DOHH2 (cell line): Measurements from ENCODE around the gene MFF.

Experiments used
- H3F3A ChIP-seq: fragments of 200-600 bp; sonication (generic), shearing (Covaris generic); 2 replicates; pipeline ENCODE4 v1.6.0; 2016; ENCODE audit warnings: antibody characterized with exemption, mild to moderate bottlenecking; ENCODE audit not compliant: control insufficient read depth, insufficient read depth
- H3K27ac ChIP-seq: fragments of 200-600 bp; sonication (generic); 2 replicates; pipeline ENCODE4 v1.5.1; 2014; ENCODE audit warnings: low read depth, mild to moderate bottlenecking, low read length, moderate library complexity
- H3K27me3 ChIP-seq: fragments of 200-600 bp; sonication (generic); 2 replicates; pipeline ENCODE4 v1.6.1; 2014; ENCODE audit warnings: mild to moderate bottlenecking, low read length, mixed read lengths; ENCODE audit not compliant: control insufficient read depth
- H3K36me3 ChIP-seq: fragments of 200-600 bp; sonication (generic); 2 replicates; pipeline ENCODE4 v1.6.1; 2014; ENCODE audit warnings: mild to moderate bottlenecking, low read length, moderate library complexity, mixed read lengths; ENCODE audit not compliant: control insufficient read depth
- H3K4me1 ChIP-seq: fragments of 200-600 bp; sonication (generic); 2 replicates; pipeline ENCODE4 v1.6.1; 2014; ENCODE audit warnings: mild to moderate bottlenecking, low read length, mixed read lengths; ENCODE audit not compliant: control insufficient read depth
- H3K4me2 ChIP-seq: fragments of 200-600 bp; sonication (generic); 2 replicates; pipeline ENCODE4 v1.6.0; 2014; ENCODE audit warnings: mild to moderate bottlenecking, low read length, moderate library complexity
- H3K4me3 ChIP-seq: fragments of 200-600 bp; sonication (generic); 2 replicates; pipeline ENCODE4 v1.5.1; 2014; ENCODE audit warnings: mild to moderate bottlenecking, low read length, mixed read lengths
- H3K79me2 ChIP-seq: fragments of 200-600 bp; sonication (generic); 2 replicates; pipeline ENCODE4 v1.6.1; 2014; ENCODE audit warnings: mild to moderate bottlenecking, low read length, mixed read lengths; ENCODE audit not compliant: control insufficient read depth
- H3K9me2 ChIP-seq: fragments of 200-600 bp; sonication (generic); replicated peaks from 2 replicates; pipeline ENCODE4 v1.6.1; 2014; ENCODE audit warnings: mild to moderate bottlenecking, low read length, mixed read lengths; ENCODE audit not compliant: control insufficient read depth
- H3K9me3 ChIP-seq: fragments of 200-600 bp; sonication (generic); 2 replicates; pipeline ENCODE4 v1.6.1; 2014; ENCODE audit warnings: antibody characterized with exemption, low read length, mixed read lengths; ENCODE audit not compliant: control insufficient read depth, insufficient read depth
- H4K20me1 ChIP-seq: fragments of 200-600 bp; sonication (generic); 2 replicates; pipeline ENCODE4 v1.6.0; 2014; ENCODE audit warnings: low read depth, mild to moderate bottlenecking, antibody characterized with exemption, low read length, moderate library complexity; ENCODE audit not compliant: control insufficient read depth, insufficient read depth
- CTCF ChIP-seq: fragments of 200-600 bp; sonication (generic); IDR thresholded peaks from one replicate; pipeline ENCODE4 v1.5.1; 2014; ENCODE audit warnings: antibody characterized with exemption, mild to moderate bottlenecking, low read depth, low read length; ENCODE audit not compliant: poor library complexity, severe bottlenecking
- EZH2phosphoT487 ChIP-seq: fragments of 200-600 bp; sonication (generic); IDR thresholded peaks from 2 replicates; pipeline ENCODE4 v1.6.1; 2017; ENCODE audit warnings: borderline replicate concordance, mild to moderate bottlenecking, antibody characterized with exemption, low read length, moderate library complexity, mixed read lengths

Gene MFF

GRCh38 chr2:227311861-227312506 lies 13.1 kb upstream of the MFF start:
- no peak overlapping the region for H3K4me3 ChIP-seq
- H3K4me2 ChIP-seq = no peak overlapping the region
- H4K20me1 ChIP-seq = no peaks in the 10 kb centered on the region
- H3K79me2 ChIP-seq = no peaks in the 10 kb centered on the region
- H3K36me3 ChIP-seq = no peaks in the 10 kb centered on the region
- H3K27ac ChIP-seq = no peak overlapping the region
- no peak for TF ChIP-seq CTCF
- TF ChIP-seq EZH2phosphoT487 = no peak
- no peaks in the 10 kb centered on the region for H3K9me3 ChIP-seq
- H3K4me1 ChIP-seq = no peaks in the 10 kb centered on the region
- H3F3A ChIP-seq = no peaks in the 10 kb centered on the region
- no peaks in the 10 kb centered on the region for H3K27me3 ChIP-seq
- H3K9me2 ChIP-seq = no peaks in the 10 kb centered on the region

GRCh38 chr2:227312579-227312978 lies 12.5 kb upstream of the MFF start:
- no peaks in the 10 kb centered on the region for H3K79me2 ChIP-seq
- no peaks in the 10 kb centered on the region for H3K9me2 ChIP-seq
- no peaks in the 10 kb centered on the region for H3F3A ChIP-seq
- no peaks in the 10 kb centered on the region for H3K4me1 ChIP-seq
- no peak overlapping the region for H3K4me3 ChIP-seq
- no peaks in the 10 kb centered on the region for H3K9me3 ChIP-seq
- H3K27ac ChIP-seq = no peak overlapping the region
- TF ChIP-seq EZH2phosphoT487 (no peak), CTCF (no peak)
- no peaks in the 10 kb centered on the region for H3K36me3 ChIP-seq
- H4K20me1 ChIP-seq = no peaks in the 10 kb centered on the region
- H3K4me2 ChIP-seq = no peak overlapping the region
- H3K27me3 ChIP-seq = no peaks in the 10 kb centered on the region

DNA sequence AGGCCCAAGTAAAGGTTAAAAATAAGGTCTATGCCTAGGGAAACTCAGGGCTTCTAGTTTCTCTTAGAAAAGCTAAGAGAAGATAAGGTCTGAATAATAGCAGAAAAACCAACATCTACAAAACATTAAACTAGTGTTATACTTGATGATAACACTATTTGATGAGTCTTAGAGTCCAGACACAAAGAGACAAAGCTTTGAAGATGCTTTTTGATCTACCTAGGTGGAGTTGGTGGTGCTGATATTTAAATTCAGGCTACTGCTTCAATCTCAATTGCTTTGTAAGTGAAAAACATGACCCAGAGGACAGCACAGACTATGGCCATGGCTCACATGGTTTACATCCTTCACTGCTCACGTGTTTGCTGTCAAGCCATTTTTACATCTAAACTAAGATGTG lies 11.7 kb upstream of the MFF start:
- Histone ChIP-seq H3K4me1 (no peaks in the 10 kb centered on the region), H3K27ac (no peak overlapping the region), H3K9me3 (no peaks in the 10 kb centered on the region), H3F3A (no peaks in the 10 kb centered on the region), H3K36me3 (no peaks in the 10 kb centered on the region), H3K4me3 (no peak overlapping the region), H3K27me3 (no peaks in the 10 kb centered on the region), H3K9me2 (no peaks in the 10 kb centered on the region), H3K4me2 (no peak overlapping the region), H3K79me2 (no peaks in the 10 kb centered on the region), H4K20me1 (no peaks in the 10 kb centered on the region)
- TF ChIP-seq CTCF = no peak
- no peak for TF ChIP-seq EZH2phosphoT487
